ENCODE results near the gene HSD17B14.
A peak's percentile ranks its signal among the peaks of the same experiment; 100 is the strongest.

Gene HSD17B14

DNA sequence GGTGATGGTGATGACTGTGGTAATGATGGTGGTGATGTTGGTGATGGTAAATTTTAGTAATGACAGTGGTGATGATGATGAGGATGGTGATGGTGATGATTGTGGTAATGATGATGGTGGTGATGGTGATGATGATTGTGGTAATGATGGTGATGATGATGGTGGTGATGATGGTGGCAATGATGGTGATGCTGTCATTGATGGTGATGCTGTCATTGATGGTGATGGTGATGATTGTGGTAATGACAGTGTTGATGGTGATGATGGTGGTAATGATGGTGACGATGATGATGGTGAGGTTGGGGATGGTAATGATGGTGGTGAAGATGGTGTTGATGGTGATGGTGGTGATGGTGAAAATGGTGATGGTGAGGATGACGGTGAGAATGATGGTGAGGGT lies 13.8 kb downstream of the HSD17B14 start:
- no peak for DNase-seq

DNA sequence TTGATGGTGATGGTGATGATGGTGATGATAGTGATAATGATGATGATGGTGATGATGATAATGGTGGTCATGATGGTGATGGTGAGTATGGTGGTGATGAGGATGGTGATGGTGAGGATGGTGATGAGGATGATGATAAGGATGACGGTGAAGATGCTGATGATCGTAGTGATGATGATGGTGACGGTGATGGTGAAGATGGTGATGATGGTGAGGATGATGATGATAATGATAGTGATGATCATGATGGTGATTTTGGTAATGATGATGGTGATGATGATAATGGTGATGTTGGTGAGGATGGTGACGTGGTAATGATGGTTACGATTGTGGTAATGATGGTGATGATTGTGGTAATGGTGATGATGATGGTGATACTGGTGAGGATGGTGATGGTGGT lies 14.7 kb downstream of the HSD17B14 start:
- DNase-seq: no peak

DNA sequence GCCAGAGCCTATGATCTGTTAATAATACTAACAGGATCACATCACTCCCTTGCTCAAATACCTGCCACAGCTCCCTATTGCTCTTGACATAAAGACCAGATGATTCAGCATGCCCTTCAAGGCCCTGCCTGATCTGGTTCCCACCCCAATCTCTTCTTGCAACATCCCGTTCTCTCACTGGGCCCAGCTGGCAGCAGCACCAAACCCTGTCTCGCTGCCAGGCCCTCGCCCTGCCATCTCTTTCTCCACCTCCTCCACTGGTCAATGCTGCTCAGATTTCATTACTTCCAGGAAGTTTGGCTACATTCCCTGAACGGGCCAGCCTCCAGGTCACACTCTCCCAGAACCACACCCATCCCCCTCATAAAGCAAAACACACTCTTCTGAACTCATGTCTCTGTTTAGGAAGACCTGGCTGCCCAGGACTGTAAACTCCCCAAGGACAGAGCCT lies 16.9 kb downstream of the HSD17B14 start:
- no peak for DNase-seq

DNA sequence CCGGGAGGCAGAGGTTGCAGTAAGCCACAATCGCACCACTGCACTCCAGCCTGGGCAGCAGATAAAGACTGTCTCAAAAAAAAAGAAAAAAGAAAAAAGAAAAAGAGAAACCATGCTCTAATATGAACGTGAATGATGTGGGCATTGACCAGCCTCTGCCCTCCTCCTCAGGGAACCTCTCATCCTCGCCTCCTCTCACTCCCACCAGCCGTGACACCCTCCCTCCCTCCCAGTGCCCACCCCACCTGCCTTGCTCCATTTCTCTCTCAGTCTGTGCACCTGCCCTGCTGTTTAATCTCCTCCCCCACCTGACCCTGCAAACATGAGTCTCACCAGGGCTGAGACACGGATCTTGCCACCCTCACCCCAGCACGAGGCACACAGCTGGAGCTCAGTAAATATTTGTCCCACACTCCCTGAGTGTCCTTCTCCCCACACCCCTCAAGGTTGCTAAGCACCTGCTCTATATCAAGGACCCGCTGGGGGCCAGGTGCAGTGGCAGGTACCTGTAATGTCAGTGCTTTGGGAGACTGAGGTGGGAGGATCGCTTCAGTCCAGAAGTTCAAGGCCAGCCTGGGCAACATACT lies 18.0 kb downstream of the HSD17B14 start:
- DNase-seq: no peak

DNA sequence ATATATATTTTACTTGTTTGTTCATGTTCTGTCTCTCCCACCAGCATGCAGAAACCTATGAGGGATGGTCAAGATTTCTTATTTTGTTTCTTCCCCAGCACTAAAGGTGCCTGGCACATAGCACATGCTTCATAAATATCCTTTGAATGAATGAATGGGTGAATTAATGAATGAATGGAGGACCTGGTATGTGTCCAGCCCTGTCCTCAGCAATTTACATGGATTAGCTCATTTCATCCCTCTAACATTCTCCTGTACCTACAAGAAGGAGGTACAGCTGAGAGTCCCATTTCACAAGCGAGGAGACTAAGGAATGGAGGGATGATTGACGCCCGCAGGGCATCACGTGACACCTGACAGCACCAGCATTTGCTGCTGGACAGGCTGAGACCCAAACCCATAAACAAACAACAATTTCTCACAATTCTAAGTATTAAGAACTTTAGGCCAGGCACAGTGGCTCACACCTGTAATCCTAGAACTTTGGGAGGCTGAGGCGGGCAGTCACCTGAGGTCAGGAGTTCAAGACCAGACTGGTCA lies 18.6 kb downstream of the HSD17B14 start:
- no peak for DNase-seq

DNA sequence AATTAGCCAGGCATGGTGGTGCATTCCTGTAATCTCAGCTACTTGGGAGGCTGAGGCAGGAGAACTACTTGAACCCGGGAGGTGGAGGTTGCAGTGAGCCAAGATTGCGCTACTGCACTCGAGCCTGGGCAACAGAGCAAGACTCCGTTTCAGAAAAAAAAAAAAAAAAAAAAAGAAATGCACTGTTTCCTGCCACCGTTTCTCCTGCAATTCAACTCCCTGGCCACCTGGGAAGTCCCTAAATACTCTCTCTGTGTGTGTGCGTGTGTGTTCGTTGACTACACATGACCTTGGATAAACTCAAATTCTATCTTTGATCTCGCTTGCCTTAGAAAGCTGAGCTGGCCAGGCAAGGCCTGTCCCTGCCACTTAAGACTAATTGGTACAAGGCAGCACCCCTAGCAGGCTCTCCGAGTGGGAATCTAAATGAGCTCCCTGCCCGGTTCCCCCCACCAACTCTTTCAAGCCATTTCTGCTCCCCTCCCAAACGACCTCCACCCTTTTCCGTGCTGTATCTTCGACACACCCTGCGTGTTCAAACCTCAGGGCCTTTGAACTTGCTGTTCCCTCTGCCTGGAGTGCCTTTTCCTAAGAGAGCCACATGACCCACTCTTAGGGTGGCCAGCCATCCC lies 20.3 kb downstream of the HSD17B14 start:
- peak in 3 of 6 experiments; percentile 2 to 28 (median 20) for DNase-seq

DNA sequence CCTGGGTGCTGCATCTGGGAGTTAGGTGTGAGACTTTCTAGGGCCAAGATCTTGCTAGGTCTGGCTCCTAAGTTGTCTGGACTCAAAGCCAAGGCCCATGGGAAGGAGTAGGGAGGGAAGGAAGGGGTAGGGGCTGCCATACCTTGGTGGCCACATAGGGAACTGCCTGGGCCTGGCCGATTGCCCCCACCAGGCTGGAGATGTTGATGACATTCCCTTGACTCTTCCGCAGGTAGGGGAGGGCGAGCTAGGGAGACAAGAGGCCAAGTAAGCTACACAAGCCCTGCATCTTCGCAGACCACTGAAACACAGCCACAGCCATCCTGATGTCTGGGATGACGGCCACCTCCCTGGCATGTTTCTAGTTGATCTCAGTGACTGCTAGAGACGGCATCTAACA lies 21.4 kb downstream of the HSD17B14 start:
- DNase-seq: no peak

DNA sequence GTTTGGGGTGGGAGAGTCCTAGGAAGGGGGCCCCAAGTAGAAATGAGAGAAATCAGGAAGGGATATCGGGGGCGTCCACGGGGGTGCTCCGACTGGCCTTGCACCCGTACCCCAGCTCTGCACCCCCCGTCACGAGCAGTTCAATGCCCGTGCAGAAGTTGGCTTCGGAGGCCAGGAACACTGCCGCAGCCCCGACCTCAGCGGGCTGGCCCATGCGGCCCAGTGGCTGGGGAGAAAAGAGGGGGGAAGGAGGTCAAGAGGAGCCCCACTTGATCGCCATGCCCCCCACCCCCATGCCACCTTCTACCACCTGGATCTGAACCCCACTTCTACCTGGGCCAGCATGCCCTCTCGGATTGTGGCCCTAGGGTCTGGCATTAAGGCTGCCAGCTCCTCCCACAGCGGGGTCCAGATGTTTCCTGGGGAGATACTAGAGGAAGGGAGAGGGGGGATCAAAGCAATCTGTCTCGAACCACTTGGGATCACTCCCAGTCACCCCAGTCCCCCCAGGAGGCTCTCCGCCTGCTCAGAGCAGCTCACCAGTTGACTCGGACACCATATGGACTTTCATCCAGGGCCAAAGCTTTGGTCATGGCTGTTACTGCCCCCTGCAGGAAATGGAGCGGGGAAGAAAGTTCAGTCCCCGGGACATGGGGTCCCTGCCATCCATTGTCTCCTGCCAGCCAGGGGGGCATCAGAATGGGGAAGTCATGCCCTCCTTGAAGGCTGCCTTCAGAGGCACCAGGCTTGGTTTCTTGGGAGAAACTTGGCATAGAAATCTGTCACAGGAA lies 23.0 kb downstream of the HSD17B14 start:
- no peak for DNase-seq

DNA sequence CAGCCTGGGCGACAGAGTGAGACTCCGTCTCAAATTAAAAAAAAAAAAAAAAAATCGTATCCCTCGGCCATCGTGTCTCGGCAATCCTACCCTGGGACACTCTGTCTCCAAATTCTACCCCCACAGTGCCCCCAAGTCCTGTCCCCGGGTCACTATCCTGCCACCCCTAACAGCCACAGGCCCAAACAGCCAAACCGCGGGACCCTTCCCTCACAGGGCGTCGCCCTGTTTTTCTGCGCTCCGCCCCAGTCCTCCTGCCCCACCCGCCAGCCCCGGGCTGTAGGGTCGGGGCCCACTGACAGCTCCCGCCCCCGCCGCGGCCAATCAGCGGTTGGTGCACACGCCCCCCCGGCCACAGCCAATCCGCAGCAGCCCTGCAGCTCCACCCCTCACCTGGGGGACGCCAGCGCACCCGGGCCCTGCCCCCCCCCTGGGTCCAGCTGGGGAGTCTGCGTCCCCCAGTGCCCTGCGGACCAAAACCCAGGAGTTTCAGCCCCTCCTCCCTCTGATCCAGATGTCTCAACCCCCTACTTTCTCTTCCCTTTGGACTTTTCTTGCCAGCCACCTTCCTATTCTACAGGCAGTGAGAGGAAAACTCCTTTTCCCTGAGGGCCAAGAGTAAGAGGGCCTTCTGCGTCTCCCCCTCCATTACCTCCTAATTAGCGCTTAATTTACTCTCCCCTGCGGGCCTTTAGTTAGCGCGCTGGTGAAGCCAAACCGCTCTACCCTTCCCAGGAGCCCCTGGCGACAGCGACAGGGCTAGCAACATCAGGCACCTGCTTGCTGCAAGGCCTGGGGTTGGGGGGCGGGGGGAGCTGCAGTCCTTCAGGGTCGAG lies 24.0 kb downstream of the HSD17B14 start:
- peak in 5 of 6 experiments; percentile 18 to 58 (median 35) for DNase-seq

DNA sequence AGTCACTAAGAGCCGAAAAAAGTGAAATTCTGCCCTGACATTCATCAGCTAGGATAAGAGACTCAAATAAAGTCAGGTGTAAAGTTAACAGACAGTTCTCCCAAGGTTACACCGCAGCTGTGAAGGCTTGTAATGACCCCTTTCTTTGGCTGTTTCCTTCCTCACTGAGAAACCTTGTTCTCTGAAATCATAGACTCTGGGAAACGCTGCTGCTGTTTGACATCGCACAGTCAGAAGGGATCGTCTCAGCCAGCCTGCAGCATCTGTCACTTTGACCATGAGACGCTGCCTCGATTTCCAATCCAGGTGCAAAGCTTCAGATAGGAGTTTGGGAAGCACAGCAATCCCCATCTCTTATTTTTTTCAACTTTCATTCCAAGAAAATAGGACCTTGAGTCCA lies 26.1 kb downstream of the HSD17B14 start:
- no peak for DNase-seq

DNA sequence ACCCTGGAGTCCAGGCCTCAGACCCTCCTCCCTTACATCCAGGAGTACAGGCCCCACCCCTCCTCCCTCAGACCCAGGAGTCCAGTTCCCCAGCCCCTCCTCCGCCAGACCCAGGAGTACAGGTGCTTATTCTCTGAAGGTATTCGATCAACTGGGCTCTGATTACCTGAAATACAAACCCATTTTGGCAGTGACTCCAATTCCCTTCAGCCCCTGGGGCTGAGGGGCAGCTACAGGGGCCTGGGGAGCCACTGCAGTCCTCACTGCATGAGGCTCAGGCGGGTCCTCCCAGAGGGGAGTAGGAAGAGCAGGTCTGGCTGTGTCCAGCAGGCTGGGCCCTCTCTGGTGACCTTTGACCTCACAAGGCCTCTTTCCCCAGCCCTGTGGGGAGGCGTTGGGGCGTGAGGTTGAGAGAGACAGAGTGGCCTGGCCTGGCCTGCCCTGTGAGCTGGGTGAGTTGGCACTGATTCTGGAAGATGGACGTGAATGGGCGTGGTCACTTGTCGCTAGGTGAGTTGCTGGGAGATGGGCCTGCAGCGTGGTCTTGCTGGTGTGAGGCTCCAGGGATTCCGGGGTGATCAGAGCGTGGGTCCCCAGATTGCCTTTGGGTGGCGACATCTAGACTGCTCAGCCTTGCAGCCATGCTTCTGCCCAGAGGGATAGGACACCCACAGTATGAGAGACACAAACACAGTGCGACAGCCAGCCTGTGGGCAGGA lies 28.5 kb downstream of the HSD17B14 start:
- no peak for DNase-seq

DNA sequence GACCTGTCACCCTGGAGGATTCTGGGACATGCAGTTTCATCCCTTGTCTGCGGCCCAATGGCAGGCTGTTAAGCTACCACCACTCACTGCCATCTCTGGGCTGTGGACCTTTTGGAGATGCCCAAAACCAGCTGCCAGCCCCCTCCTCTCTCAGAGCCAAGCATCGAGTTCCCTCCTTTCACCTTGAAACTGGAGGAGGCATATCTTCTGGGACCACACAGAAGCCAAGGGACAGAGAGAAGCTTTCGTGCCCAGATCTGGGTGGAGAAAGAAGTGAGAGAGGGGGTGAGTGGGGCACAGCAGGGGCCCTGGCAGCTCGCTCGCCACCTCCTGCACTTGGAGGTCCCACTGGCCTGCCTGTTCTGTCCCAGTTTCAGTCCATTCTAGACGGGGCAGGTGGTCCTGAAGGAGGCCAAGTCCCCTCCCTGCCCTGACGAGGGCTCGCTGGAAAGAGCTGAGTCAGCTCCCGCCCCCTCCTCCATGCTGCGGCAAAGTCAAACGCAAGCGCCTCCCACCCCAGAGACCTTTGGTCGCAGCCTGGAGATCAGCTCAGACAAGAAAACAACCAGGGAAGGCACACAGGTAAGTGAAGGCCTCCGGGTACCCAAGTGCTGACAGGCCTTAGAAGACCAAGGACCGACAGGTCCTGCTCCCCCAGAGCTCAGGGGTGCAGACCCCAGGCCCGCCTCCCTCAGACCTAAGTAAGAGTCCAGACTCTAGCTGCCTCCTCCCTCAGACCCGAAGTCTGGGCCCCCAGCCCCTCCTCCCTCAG lies 29.3 kb downstream of the HSD17B14 start:
- no peak for DNase-seq

DNA sequence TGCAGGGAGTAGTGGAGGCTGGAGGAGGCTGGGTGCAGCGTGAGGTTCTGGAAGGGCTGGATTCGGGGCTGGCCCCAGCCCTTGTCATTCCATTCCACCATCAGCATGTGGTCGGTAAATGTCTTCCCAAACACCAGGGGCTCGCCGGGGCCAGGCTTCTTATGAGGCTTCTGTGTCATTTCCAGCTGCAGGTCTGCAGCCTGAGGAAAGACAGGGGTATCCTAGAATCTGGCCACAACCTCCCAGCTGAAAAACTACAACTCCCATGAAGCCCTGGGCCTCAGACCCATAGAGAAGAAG lies 29.8 kb downstream of the HSD17B14 start:
- peak; percentile 10 to 60 (median 30) for DNase-seq

DNA sequence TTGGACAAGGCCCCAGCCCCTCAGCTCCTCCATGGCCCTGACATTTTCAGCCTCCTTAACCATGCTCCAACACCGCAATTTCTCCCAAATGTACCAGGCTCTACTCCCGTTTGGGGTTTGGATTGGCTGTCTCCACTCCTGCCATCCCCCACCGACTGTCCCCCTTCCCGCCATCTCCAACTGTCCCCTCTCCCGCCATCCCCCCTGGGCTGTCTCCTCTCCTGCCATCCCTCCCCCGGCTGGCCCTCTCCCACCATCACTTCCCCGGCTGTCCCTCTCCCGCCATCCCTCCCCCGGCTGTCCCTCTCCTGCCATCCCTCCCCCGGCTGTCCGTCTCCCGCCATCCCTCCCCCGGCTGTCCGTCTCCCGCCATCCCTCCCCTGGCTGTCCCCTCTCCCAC lies 30.8 kb downstream of the HSD17B14 start:
- DNase-seq: no peak

DNA sequence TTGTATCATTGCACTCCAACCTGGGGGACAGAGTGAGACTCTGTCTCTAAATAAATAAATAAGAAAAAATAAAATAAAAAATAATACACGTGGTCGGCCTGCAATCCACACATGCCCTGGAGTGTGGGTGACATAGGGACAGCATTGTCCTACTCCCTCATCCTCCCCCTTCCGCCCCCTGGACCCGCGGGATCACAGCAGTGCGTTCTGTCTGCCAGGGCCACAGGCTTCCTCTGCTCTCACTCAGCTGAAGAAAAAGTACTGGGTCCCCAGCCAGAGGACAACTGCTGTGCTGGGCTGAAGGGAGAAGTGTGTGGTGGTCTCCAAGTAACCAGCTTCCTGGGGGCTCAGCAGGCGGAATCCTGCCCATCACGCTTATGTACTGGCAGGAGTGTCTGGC lies 31.8 kb downstream of the HSD17B14 start:
- no peak for DNase-seq

DNA sequence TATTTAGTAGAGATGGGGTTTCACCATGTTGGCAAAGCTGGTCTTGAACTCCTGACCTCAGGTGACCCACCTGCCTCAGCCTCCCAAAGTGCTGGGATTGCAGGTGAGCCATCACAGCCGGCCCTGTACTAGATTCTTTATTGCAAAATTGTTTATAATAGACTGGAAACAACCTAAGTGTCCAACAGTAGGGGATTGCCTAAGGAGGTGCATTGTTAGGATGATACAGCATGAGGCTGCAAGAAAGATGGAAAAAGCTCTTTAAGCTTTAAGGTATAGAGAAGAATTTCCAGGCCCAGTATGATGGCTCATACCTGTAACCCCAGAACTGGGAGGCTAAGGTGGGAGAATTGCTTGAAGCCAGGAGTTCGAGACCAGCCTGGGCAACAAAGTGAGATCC lies 33.7 kb downstream of the HSD17B14 start:
- DNase-seq: no peak

DNA sequence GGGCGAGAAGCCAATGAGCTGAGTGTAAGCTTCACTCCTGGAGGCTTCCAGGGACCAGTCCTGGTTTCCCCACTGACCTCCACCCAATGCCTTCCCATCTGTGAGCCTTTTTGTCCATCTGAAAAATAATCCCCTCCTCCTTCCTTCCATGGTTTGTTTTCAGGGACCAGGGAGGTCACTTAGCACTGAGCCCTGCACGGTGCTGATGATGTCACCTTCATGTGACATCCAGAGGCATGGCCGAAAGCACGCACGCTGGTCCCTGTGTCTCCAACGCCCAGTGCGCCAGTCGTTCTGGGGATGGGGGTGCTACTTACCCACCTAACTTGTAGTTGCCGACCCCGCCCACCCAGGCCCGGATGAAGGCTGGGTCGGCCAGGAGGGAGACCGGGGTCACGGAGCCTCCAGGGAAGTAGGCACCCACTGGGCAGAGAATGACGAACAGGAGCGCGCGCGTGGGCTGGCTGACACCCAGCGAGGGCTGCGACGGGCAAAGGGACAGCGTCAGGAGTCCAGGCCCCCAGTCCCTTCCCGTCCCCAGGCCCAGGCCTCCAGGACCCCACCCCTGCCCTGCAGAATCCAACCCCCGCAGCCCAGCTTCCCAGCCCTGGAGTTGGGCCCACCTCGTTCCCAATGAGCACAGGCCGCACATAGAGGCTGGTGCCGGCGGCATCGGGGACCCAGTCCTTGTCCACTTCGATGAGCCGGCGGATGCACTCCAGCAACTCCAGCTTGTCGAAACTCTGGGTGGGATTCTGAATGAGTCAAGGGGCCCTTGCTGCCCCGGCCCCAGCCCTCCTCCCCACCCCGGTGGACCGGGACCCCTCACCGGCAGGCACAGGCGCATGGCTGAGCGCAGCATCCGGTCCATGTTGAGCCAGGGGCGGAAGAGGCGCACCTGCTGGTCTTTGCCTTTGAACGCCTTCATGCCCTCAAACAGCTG lies 36.7 kb downstream of the HSD17B14 start:
- DNase-seq: no peak

DNA sequence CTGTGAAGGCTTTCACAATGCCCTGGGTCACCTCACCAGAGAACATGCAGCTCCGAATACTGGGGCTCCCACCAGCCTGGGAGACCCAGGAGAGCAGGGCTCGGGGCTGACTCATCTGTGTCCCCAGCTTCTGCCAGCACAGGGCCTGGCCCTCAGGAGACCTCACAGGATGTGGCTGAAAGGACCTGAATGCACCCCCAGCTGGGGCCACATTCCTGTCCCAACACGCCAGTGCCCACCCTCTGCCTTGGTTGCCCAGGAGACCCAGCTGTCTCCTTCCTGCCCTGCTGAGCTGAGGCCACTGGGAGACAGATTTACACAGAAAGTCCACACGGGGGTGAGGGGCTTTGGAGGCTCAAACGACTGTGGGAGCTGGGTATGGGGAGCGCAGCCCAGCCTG lies 37.4 kb downstream of the HSD17B14 start:
- DNase-seq: no peak

DNA sequence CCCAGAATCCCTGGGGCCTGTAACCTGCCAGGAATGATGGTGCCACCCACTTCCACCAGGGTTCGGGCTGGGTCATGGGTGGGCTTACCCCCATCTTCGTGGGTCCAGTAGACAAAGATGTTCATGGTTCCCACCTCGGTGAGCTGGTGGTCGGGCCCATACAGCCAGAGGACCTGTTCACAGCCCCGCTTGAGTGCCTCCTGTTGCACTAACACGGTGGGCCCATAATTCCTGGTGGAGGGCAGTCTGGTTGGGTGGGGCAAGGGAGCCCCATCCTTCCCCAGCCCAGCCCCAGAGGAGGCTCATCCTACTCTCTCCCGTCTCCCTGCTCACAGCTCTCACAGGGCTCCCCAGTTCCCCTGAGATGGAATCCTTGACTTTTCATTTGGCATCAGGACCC lies 39.2 kb downstream of the HSD17B14 start:
- DNase-seq: no peak

DNA sequence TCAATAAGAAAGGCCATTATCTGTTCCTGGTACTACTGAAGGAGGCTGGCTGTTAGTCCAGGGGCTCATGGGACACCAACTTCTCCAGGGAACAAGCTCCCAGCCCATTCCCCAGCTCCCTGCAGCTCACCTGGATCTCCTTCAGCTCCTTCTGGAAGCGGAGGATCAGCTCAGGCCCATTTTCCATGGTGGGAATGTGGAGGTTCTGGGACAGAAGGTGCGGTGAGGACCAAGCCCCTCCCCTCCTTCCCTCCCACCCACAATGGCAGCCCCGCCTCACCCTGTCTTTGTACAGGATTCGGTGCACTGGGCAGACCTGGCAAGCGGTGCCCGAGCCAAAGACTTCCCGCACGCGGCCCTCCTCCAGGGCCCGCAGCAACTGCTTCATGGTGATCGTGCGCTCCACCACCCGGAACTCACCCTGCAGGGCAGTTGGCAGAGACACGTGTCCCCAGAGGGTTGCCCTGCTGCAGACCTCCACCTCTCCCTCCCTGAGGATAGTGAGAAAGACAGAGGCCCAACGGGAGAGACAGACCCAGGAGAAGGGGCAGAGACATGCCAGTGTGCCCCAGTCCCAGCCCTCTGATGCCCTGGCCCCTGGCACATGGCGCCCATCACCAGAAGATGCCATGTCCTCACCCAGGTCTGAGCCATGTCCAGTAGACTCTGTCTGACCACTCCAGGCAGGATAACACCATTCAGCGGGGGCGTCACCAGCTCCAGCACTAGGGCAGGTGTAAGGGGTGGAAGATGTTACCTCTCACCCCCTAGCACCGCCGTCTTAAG lies 39.8 kb downstream of the HSD17B14 start:
- DNase-seq: no peak
